HG03060 (cell line): ENCODE results near the gene IL3.

Experiments
- ATAC-seq: cut with Tn5 transposase; IDR thresholded peaks from one replicate; pipeline ENCODE4 v1.9.1; 2021; ENCODE audit warnings: low read depth, moderate number of reproducible peaks; ENCODE audit not compliant: unreplicated experiment

IL3 gene

GRCh38 chr5:132087176-132087575 is 26.7 kb downstream of the IL3 start:
- no peak for ATAC-seq

GRCh38 chr5:132087661-132088060 is 27.2 kb downstream of the IL3 start:
- no peak for ATAC-seq

GRCh38 chr5:132089363-132089762 is 28.9 kb downstream of the IL3 start:
- no peak for ATAC-seq

- no peak for ATAC-seq
Observed at GRCh38 chr5:132090107-132090506, 29.7 kb downstream of the IL3 start.

GRCh38 chr5:132093271-132093670 is 32.8 kb downstream of the IL3 start:
- no peak for ATAC-seq

- no peak for ATAC-seq
Observed at GRCh38 chr5:132094393-132095076, 34.1 kb downstream of the IL3 start.

GRCh38 chr5:132095077-132095410 is 34.6 kb downstream of the IL3 start:
- ATAC-seq = no peak

- no peak for ATAC-seq
Observed at GRCh38 chr5:132095424-132095972, 35.0 kb downstream of the IL3 start.

- no peak for ATAC-seq
Observed at GRCh38 chr5:132096904-132097303, 36.4 kb downstream of the IL3 start.

GRCh38 chr5:132098151-132098594 is 37.7 kb downstream of the IL3 start:
- no peak for ATAC-seq

- no peak for ATAC-seq
Observed at GRCh38 chr5:132098621-132099020, 38.2 kb downstream of the IL3 start.

- ATAC-seq = peak; percentile 39
Observed at GRCh38 chr5:132099076-132099748, 38.8 kb downstream of the IL3 start.

- ATAC-seq = no peak
Observed at GRCh38 chr5:132099905-132100304, 39.5 kb downstream of the IL3 start.

- no peak for ATAC-seq
Observed at GRCh38 chr5:132100672-132101261, 40.3 kb downstream of the IL3 start.

GRCh38 chr5:132101385-132101880 is 41.0 kb downstream of the IL3 start:
- no peak for ATAC-seq

GRCh38 chr5:132102101-132102701 is 41.7 kb downstream of the IL3 start:
- no peak for ATAC-seq

- ATAC-seq = no peak
Observed at GRCh38 chr5:132102944-132103331, 42.5 kb downstream of the IL3 start.

GRCh38 chr5:132103332-132103951 is 43.0 kb downstream of the IL3 start:
- ATAC-seq = peak; percentile 68

GRCh38 chr5:132103969-132104391 is 43.5 kb downstream of the IL3 start:
- peak; percentile 14 for ATAC-seq

- no peak for ATAC-seq
Observed at GRCh38 chr5:132104556-132104955, 44.1 kb downstream of the IL3 start.

GRCh38 chr5:132105688-132106087 is 45.2 kb downstream of the IL3 start:
- ATAC-seq = no peak
